Measurements from ENCODE around the gene TREH.

GRCh38 chr11:118620529-118621070, 58.9 kb downstream of the TREH start:
- TF ChIP-seq CTCF (IDR thresholded peaks at IDR 0.05) (no peak), POLR2A (IDR thresholded peaks at IDR 0.05) (no peak), POLR2AphosphoS5 (IDR thresholded peaks at IDR 0.05) (no peak), EP300 (IDR thresholded peaks at IDR 0.05) (no peak)

Measured in sigmoid colon (tissue), 4 donors.